PFSK-1 (cell line): ENCODE data around the gene FUCA1.

Source experiments
- FOXP2 ChIP-seq: optimal IDR thresholded peaks from 2 replicates; pipeline ENCODE3; 2011; ENCODE audit warnings: borderline replicate concordance, control low read depth, inconsistent platforms; ENCODE audit not compliant: insufficient read depth; ENCODE audit errors: extremely low read length, extremely low read depth
- POLR2AphosphoS5 ChIP-seq: IDR thresholded peaks from 2 replicates; pipeline ENCODE4 v1.6.1; 2012; ENCODE audit warnings: low read depth, mild to moderate bottlenecking, control low read depth, low read length, moderate library complexity
- SIN3A ChIP-seq: IDR thresholded peaks from 2 replicates; pipeline ENCODE4 v1.6.1; 2012; ENCODE audit warnings: mild to moderate bottlenecking, low read length, moderate library complexity, borderline replicate concordance; ENCODE audit not compliant: insufficient read depth
- TAF1 ChIP-seq: IDR thresholded peaks from 2 replicates; pipeline ENCODE4 v1.6.1; 2012; ENCODE audit warnings: low read length, control low read depth, borderline replicate concordance; ENCODE audit not compliant: insufficient read depth
- TF ChIP-seq, protein P1 (sequence below), 2 experiments: IDR thresholded peaks; 2 replicates each; pipeline versions ENCODE4 v1.6.1 to v1.8.0; 2011 to 2012; ENCODE audit warnings: low read depth in 2 of 2, low read length in 2 of 2, control low read depth in 1 of 2, inconsistent platforms in 1 of 2, mild to moderate bottlenecking in 1 of 2, moderate library complexity in 1 of 2; ENCODE audit not compliant: insufficient read depth in 1 of 2

The FUCA1 gene

DNA sequence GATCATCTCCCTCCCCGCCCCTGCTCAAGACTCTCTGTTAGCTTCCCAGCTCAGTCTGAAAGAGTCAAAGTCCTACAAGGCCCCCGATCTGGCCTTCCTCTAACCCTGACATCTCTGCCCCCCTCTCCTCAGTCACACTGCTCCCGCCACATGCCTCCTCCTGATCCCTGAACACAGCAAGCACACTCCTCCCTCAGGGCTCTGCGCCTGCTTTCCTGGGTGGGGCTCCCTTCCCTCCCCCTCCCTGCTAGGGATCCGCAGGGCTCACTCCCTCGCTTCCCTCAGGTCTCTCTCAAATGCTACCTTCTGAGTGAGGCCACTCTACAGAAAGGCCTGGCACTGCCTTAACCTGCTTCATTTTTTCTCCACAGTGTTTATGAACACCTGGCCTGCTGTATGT lies 61.8 kb downstream of the FUCA1 start:
- TF ChIP-seq, protein P1, sequence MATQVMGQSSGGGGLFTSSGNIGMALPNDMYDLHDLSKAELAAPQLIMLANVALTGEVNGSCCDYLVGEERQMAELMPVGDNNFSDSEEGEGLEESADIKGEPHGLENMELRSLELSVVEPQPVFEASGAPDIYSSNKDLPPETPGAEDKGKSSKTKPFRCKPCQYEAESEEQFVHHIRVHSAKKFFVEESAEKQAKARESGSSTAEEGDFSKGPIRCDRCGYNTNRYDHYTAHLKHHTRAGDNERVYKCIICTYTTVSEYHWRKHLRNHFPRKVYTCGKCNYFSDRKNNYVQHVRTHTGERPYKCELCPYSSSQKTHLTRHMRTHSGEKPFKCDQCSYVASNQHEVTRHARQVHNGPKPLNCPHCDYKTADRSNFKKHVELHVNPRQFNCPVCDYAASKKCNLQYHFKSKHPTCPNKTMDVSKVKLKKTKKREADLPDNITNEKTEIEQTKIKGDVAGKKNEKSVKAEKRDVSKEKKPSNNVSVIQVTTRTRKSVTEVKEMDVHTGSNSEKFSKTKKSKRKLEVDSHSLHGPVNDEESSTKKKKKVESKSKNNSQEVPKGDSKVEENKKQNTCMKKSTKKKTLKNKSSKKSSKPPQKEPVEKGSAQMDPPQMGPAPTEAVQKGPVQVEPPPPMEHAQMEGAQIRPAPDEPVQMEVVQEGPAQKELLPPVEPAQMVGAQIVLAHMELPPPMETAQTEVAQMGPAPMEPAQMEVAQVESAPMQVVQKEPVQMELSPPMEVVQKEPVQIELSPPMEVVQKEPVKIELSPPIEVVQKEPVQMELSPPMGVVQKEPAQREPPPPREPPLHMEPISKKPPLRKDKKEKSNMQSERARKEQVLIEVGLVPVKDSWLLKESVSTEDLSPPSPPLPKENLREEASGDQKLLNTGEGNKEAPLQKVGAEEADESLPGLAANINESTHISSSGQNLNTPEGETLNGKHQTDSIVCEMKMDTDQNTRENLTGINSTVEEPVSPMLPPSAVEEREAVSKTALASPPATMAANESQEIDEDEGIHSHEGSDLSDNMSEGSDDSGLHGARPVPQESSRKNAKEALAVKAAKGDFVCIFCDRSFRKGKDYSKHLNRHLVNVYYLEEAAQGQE (IDR thresholded peaks at IDR 0.05; ENCODE audit: insufficient read depth in 1 of 2, low read depth in 2 of 2, low read length in 2 of 2), result no peak
- no peak for TF ChIP-seq POLR2AphosphoS5

DNA sequence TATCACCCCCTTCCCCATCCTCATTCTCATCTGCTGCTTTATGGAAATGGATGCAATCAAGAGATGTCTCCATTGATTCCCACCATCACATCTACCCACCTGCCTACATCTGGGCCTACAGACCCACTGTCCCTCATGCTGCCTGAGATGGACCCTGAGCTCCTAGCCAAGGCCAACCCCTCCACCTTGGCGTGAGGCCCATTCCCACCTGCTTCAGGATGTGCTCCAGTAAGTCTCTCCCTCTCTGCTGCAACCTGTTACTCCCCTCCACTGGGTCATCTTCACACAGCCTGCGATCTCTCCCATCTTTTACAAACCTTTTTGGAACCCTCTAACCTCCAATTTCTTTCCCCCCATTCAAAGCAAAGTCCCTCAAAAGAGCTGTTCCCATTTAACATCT lies 63.1 kb downstream of the FUCA1 start:
- TF ChIP-seq SIN3A (no peak), TAF1 (no peak), FOXP2 (no peak), POLR2AphosphoS5 (no peak)
- TF ChIP-seq, protein P1 (IDR thresholded peaks at IDR 0.05; ENCODE audit: insufficient read depth in 1 of 2, low read depth in 2 of 2, low read length in 2 of 2), result no peak

DNA sequence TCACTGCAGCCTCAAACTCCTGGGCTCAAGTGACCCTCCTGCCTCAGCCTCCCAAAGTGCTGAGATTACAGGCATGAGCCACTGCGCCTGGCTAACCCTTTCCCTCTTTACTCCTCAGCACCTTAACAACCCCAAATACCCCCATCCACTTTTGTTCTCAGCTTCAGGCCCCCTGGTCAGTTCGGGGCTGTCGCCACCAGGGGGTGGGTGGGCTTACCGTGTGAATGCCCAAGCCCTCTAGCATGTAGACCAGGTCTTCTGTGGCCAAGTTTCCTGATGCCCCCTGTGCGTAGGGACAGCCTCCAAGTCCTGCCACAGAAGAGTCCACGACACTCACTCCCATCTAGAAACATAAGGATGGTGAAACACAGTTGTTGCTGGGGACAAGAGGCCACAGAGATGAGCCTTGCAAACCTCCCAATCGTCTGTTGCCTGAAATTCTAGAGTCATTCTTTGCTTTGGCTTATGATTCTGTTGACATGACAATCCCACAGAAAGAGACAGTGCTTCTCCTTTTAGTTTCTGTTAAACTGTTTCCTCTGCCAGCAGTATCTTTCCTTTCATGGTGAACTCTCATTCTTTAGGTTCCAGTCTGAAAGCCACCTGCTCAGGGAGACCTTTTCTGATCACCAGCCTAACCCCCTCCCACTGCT lies 63.8 kb downstream of the FUCA1 start:
- TF ChIP-seq, protein P1 (IDR thresholded peaks at IDR 0.05; ENCODE audit: insufficient read depth in 1 of 2, low read depth in 2 of 2, low read length in 2 of 2), result no peak
- TF ChIP-seq POLR2AphosphoS5 (no peak), TAF1 (no peak), FOXP2 (no peak), SIN3A (no peak)

DNA sequence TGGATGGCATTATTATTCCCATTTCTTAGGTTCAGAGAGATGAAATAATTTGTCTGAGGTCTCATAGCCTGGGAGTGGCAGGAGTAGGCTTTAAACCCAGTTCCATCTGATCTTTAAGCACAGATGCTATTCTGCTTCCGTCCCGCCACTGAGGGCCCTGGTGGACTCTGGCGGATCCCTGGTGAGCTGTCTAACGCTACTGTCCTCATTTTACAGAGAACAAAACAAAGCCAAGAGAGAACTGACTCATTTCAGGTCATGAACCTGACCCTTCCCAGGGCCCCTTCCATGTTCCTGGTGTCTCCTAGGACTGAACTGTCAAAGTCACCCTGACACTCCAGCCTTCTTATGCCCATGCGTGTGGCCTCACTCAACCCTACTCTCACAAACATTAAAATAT lies 64.4 kb downstream of the FUCA1 start:
- TF ChIP-seq TAF1 (no peak), FOXP2 (no peak), SIN3A (no peak), POLR2AphosphoS5 (no peak)
- TF ChIP-seq, protein P1 (IDR thresholded peaks at IDR 0.05; ENCODE audit: insufficient read depth in 1 of 2, low read depth in 2 of 2, low read length in 2 of 2), result no peak

DNA sequence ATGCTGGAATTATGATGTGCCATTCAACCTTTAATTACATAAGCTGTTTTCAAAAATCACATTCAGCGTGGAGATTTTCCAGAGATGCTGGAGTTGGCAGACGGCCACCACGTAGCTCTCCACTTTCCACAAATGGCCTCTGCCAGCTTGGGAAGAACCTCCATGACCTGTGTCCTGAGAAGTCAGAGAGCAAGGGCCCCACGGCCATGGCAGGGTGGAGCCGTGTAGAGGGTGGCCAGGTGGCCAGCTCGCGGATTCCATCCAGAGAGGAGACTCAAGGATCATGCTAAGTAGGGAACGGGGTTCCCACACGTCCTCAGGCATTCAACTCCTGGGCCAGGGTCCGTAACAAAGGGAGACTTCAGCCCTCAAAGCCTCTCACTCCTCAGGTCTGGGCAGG lies 66.2 kb downstream of the FUCA1 start:
- TF ChIP-seq, protein P1 (IDR thresholded peaks at IDR 0.05; ENCODE audit: insufficient read depth in 1 of 2, low read depth in 2 of 2, low read length in 2 of 2), result no peak
- TF ChIP-seq SIN3A (no peak), TAF1 (no peak), FOXP2 (no peak), POLR2AphosphoS5 (no peak)
